ENCODE results near the gene LIN28B.
"Not testable (repeated sequence)": the region's sequence is repeated elsewhere in the genome, so short reads cannot be mapped to it uniquely, and the experiment has no call there.

LIN28B gene

DNA sequence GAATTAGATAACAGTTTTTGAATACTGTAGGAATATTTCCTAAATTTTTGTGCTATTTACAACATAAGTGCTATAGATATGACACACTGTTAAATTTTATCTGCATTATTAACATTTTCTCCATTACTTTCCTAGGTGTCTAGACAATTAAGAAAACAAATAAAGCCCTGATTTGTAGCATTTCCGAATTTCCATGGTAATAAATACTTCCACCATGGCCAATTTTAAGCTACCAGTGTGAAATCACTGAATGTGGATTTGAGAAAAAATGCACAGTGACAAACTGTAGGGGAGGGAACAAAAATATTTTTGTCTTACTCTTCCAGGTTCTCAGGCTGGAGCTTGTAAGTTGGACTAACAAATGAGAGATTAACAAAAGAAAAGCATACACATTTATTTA lies 27.9 kb downstream of the LIN28B start:
- Histone ChIP-seq H3K36me3 (ENCODE audit: control insufficient read depth in 2 of 2, insufficient read depth in 2 of 2, low read length in 2 of 2) (no peaks in the 10 kb centered on the region), H3K9ac (ENCODE audit: low read depth in 1 of 2, low read length in 2 of 2) (no peak overlapping the region), H3K27ac (ENCODE audit: low read depth in 2 of 2, low read length in 2 of 2) (no peak overlapping the region), H3K27me3 (ENCODE audit: control insufficient read depth in 2 of 2, insufficient read depth in 2 of 2, low read length in 2 of 2) (no peaks in the 10 kb centered on the region), H3K9me3 (ENCODE audit: control insufficient read depth in 2 of 2, low read length in 2 of 2) (no peaks in the 10 kb centered on the region), H3K4me1 (ENCODE audit: control insufficient read depth in 2 of 2, insufficient read depth in 2 of 2, low read length in 2 of 2) (no peaks in the 10 kb centered on the region), H3K4me3 (ENCODE audit: low read length in 2 of 2) (no peak overlapping the region)

DNA sequence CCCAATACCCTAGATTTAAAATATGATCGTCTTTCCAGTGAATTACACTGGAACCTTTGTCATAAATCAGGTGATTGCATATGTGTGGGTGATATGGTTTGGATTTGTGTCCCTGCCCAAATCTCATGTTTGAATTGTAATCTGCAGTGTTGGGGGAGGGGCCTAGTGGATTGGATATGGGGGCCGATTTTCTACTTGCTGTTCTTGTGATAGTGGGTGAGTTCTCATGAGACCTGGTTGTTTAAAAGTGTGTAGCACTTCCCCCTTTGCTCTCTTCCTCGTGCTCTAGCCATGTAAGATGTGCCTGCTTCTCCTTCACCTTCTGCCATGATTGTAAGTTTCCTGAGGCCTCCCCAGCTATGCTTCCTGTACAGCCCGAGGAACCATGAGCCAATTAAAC lies 29.0 kb downstream of the LIN28B start:
- not testable (repeated sequence) for H3K4me3 ChIP-seq (ENCODE audit: low read length in 2 of 2); H3K27me3 ChIP-seq (ENCODE audit: control insufficient read depth in 2 of 2, insufficient read depth in 2 of 2, low read length in 2 of 2); H3K4me1 ChIP-seq (ENCODE audit: control insufficient read depth in 2 of 2, insufficient read depth in 2 of 2, low read length in 2 of 2); H3K9me3 ChIP-seq (ENCODE audit: control insufficient read depth in 2 of 2, low read length in 2 of 2); H3K9ac ChIP-seq (ENCODE audit: low read depth in 1 of 2, low read length in 2 of 2); H3K36me3 ChIP-seq (ENCODE audit: control insufficient read depth in 2 of 2, insufficient read depth in 2 of 2, low read length in 2 of 2); H3K27ac ChIP-seq (ENCODE audit: low read depth in 2 of 2, low read length in 2 of 2)

DNA sequence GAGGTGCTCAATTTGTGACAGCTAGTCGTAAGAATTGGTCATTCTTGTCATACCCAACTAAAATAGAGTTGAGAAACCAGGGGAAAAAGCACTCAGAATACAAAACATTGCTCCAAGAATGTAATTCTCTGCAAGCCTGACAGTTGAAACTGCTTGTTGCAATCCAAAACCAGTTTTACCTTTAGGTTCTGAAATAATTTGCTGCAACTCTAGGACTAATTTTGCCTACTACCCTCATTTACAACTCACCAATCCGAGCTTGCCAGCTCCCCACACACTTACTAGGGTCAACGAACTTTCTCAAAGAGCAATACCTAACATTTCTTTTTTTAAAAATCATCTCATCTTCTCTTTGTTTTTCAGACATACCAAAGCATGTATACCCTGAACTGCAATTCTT lies 29.7 kb downstream of the LIN28B start:
- Histone ChIP-seq H3K36me3 (ENCODE audit: control insufficient read depth in 2 of 2, insufficient read depth in 2 of 2, low read length in 2 of 2) (no peaks in the 10 kb centered on the region), H3K9ac (ENCODE audit: low read depth in 1 of 2, low read length in 2 of 2) (no peak overlapping the region), H3K9me3 (ENCODE audit: control insufficient read depth in 2 of 2, low read length in 2 of 2) (no peaks in the 10 kb centered on the region), H3K4me1 (ENCODE audit: control insufficient read depth in 2 of 2, insufficient read depth in 2 of 2, low read length in 2 of 2) (no peaks in the 10 kb centered on the region), H3K27me3 (ENCODE audit: control insufficient read depth in 2 of 2, insufficient read depth in 2 of 2, low read length in 2 of 2) (no peaks in the 10 kb centered on the region), H3K4me3 (ENCODE audit: low read length in 2 of 2) (no peak overlapping the region), H3K27ac (ENCODE audit: low read depth in 2 of 2, low read length in 2 of 2) (no peak overlapping the region)

DNA sequence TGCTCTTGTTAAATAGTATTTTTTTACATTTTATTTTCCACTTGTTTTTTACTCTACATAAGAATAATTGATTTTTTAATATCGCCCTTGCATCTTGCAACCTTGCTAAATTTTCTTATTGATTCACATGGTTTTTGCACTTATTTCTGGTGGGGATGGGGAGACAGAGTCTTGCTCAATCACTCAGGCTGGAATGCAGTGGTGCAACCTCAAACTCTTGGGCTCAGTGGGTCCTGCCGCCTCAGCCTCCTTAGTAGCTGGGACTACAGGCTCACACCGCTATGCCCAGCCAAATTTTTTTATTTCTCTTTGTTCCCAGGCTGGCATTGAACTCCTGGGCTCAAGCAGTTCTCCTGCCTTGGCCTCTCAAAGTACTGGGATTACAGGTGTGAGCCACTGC lies 30.3 kb downstream of the LIN28B start:
- H3K27ac ChIP-seq (ENCODE audit: low read depth in 2 of 2, low read length in 2 of 2) = no peak overlapping the region
- H3K4me3 ChIP-seq (ENCODE audit: low read length in 2 of 2) = no peak overlapping the region
- H3K36me3 ChIP-seq (ENCODE audit: control insufficient read depth in 2 of 2, insufficient read depth in 2 of 2, low read length in 2 of 2) = no peaks in the 10 kb centered on the region
- H3K9ac ChIP-seq (ENCODE audit: low read depth in 1 of 2, low read length in 2 of 2) = no peak overlapping the region
- H3K9me3 ChIP-seq (ENCODE audit: control insufficient read depth in 2 of 2, low read length in 2 of 2) = no peaks in the 10 kb centered on the region
- H3K27me3 ChIP-seq (ENCODE audit: control insufficient read depth in 2 of 2, insufficient read depth in 2 of 2, low read length in 2 of 2) = no peaks in the 10 kb centered on the region
- no peaks in the 10 kb centered on the region for H3K4me1 ChIP-seq (ENCODE audit: control insufficient read depth in 2 of 2, insufficient read depth in 2 of 2, low read length in 2 of 2)

DNA sequence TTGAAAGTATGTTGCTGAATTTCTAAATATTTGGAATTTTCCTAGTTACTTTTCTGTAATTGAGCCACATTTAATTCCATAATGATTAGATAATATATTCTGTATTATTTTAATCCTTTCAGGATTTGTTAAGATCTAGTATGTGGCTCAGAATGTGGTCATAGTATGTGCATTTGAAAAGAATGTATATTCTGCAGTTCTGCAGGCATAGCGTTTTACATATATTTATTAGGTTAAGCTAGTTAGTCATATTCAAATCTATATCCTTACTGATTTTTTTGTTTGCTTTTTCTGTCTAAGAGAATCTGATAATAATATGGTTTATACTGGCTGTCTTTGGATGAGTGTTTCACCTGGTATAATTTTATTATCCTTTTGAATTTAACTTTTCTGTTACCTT lies 33.2 kb downstream of the LIN28B start:
- H3K27ac ChIP-seq (ENCODE audit: low read depth in 2 of 2, low read length in 2 of 2) = no peak overlapping the region
- no peak overlapping the region for H3K4me3 ChIP-seq (ENCODE audit: low read length in 2 of 2)
- H3K4me1 ChIP-seq (ENCODE audit: control insufficient read depth in 2 of 2, insufficient read depth in 2 of 2, low read length in 2 of 2) = no peaks in the 10 kb centered on the region
- H3K9me3 ChIP-seq (ENCODE audit: control insufficient read depth in 2 of 2, low read length in 2 of 2) = no peaks in the 10 kb centered on the region
- H3K36me3 ChIP-seq (ENCODE audit: control insufficient read depth in 2 of 2, insufficient read depth in 2 of 2, low read length in 2 of 2) = no peaks in the 10 kb centered on the region
- H3K27me3 ChIP-seq (ENCODE audit: control insufficient read depth in 2 of 2, insufficient read depth in 2 of 2, low read length in 2 of 2) = no peaks in the 10 kb centered on the region
- no peak overlapping the region for H3K9ac ChIP-seq (ENCODE audit: low read depth in 1 of 2, low read length in 2 of 2)

DNA sequence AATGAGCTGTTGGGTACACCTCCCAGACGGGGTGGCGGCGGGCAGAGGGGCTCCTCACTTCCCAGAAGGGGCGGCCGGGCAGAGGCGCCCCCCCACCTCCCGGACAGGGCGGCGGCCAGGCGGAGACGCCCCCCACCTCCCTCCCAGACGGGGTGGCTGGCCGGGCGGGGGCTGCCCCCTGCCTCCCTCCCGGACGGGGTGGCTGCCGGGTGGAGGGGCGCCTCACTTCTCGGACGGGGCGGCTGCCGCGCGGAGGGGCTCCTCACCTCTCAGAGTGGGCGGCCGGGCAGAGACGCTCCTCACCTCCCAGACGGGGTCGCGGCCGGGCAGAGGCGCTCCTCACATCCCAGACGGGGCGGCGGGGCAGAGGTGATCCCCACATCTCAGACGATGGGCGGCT lies 34.2 kb downstream of the LIN28B start:
- H3K27me3 ChIP-seq (ENCODE audit: control insufficient read depth in 2 of 2, insufficient read depth in 2 of 2, low read length in 2 of 2); H3K4me3 ChIP-seq (ENCODE audit: low read length in 2 of 2); H3K27ac ChIP-seq (ENCODE audit: low read depth in 2 of 2, low read length in 2 of 2); H3K36me3 ChIP-seq (ENCODE audit: control insufficient read depth in 2 of 2, insufficient read depth in 2 of 2, low read length in 2 of 2); H3K9ac ChIP-seq (ENCODE audit: low read depth in 1 of 2, low read length in 2 of 2); H3K4me1 ChIP-seq (ENCODE audit: control insufficient read depth in 2 of 2, insufficient read depth in 2 of 2, low read length in 2 of 2); H3K9me3 ChIP-seq (ENCODE audit: control insufficient read depth in 2 of 2, low read length in 2 of 2): not testable (repeated sequence)

DNA sequence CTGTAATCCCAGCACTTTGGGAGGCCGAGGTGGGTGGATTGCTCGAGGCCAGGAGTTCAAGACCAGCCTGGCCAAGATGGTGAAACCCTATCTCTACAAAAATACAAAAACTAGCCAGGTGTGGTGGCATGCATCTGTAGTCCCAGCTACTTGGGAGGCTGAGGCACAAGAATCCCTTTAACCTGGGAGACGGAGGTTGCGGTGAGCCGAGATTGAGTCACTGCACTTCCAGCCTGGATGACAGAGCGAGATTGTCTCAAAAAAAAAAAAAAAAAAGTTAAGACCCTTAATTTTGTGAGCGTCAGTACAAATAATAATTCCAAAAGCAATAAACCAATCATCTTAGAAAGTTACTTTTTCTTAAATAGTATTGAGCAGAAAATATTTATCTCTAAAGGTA lies 36.7 kb downstream of the LIN28B start:
- H3K9me3 ChIP-seq (ENCODE audit: control insufficient read depth in 2 of 2, low read length in 2 of 2); H3K9ac ChIP-seq (ENCODE audit: low read depth in 1 of 2, low read length in 2 of 2); H3K4me3 ChIP-seq (ENCODE audit: low read length in 2 of 2); H3K27ac ChIP-seq (ENCODE audit: low read depth in 2 of 2, low read length in 2 of 2); H3K27me3 ChIP-seq (ENCODE audit: control insufficient read depth in 2 of 2, insufficient read depth in 2 of 2, low read length in 2 of 2); H3K36me3 ChIP-seq (ENCODE audit: control insufficient read depth in 2 of 2, insufficient read depth in 2 of 2, low read length in 2 of 2); H3K4me1 ChIP-seq (ENCODE audit: control insufficient read depth in 2 of 2, insufficient read depth in 2 of 2, low read length in 2 of 2): not testable (repeated sequence)

DNA sequence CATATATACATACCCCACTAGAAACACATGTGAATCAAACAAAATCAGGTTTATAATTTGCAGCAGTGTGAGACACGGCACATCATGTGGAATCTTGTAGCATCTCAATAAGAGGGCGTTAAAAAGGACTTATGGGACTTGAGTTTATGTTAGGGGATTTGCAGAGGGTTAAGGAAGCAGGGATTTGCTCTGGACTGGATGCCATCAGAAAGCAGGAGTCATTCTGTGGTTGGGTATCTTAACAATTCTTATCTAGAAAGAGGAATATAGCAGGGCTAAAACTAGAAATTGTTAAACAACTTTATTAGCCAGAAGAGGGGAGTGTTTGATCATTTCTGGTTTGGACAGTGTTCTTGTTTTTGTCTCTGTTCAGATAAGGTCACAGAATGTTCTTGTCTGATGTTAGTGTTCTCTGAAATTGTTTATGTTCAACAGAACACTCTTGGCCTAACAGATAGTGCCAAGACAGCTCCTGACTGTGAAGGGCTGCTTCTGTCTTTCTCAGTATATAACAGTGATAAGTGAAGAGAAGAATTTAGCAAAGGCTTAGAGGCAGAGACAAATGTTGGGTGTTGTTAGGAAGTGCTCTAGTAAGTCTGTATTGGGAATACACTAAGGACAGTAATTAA lies 39.2 kb downstream of the LIN28B start:
- no peak overlapping the region for H3K27ac ChIP-seq (ENCODE audit: low read depth in 2 of 2, low read length in 2 of 2)

DNA sequence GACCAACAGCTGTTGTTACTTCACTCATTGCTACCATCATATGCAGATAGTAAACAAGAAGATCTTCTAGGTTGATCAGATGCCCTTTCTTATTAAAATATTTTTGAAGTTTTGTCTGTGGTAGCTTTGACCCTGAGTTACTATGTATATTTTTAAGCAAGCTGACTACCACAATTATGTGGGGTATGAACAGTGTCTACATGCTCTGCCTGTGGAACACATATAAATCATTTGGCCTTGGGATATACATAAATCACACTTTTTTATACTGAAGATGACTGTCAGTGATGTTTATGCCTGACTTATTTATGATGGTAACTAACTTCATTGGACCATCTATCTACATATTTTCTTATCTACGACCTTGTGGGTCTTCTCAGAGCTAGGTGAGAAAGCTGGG lies 44.2 kb downstream of the LIN28B start:
- Histone ChIP-seq H3K27ac (ENCODE audit: low read depth in 2 of 2, low read length in 2 of 2) (no peak overlapping the region), H3K36me3 (ENCODE audit: control insufficient read depth in 2 of 2, insufficient read depth in 2 of 2, low read length in 2 of 2) (no peaks in the 10 kb centered on the region), H3K27me3 (ENCODE audit: control insufficient read depth in 2 of 2, insufficient read depth in 2 of 2, low read length in 2 of 2) (no peaks in the 10 kb centered on the region), H3K9me3 (ENCODE audit: control insufficient read depth in 2 of 2, low read length in 2 of 2) (no peaks in the 10 kb centered on the region), H3K9ac (ENCODE audit: low read depth in 1 of 2, low read length in 2 of 2) (no peak overlapping the region), H3K4me3 (ENCODE audit: low read length in 2 of 2) (no peak overlapping the region), H3K4me1 (ENCODE audit: control insufficient read depth in 2 of 2, insufficient read depth in 2 of 2, low read length in 2 of 2) (no peaks in the 10 kb centered on the region)

More for the DNA sequence above, 39.2 kb downstream of the LIN28B start:
- Histone ChIP-seq H3K36me3 (ENCODE audit: control insufficient read depth in 2 of 2, insufficient read depth in 2 of 2, low read length in 2 of 2) (no peaks in the 10 kb centered on the region), H3K4me1 (ENCODE audit: control insufficient read depth in 2 of 2, insufficient read depth in 2 of 2, low read length in 2 of 2) (no peaks in the 10 kb centered on the region), H3K4me3 (ENCODE audit: low read length in 2 of 2) (no peak overlapping the region), H3K9me3 (ENCODE audit: control insufficient read depth in 2 of 2, low read length in 2 of 2) (no peaks in the 10 kb centered on the region), H3K27me3 (ENCODE audit: control insufficient read depth in 2 of 2, insufficient read depth in 2 of 2, low read length in 2 of 2) (no peaks in the 10 kb centered on the region), H3K9ac (ENCODE audit: low read depth in 1 of 2, low read length in 2 of 2) (no peak overlapping the region)

DNA sequence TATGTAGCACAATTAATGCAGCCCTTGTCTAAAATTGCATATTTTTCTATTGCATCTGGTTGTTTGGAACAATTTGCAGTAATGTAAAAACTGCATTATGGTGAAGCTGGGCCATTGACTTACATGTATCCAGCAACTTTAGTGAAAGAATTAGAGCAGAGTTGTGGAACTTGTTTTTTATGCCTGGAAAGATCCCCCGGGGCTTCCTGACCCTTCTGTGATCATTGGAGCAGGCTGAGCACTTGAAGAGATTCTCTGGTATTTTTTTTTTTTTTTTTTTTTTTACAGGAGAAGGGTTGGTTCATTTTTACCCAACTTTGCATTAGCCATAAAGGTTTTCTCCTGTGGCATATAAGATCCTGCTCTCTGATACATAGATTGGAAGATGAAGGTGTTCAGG lies 45.0 kb downstream of the LIN28B start:
- Histone ChIP-seq H3K27ac (ENCODE audit: low read depth in 2 of 2, low read length in 2 of 2) (no peak overlapping the region), H3K4me3 (ENCODE audit: low read length in 2 of 2) (no peak overlapping the region), H3K36me3 (ENCODE audit: control insufficient read depth in 2 of 2, insufficient read depth in 2 of 2, low read length in 2 of 2) (no peaks in the 10 kb centered on the region), H3K4me1 (ENCODE audit: control insufficient read depth in 2 of 2, insufficient read depth in 2 of 2, low read length in 2 of 2) (no peaks in the 10 kb centered on the region), H3K9me3 (ENCODE audit: control insufficient read depth in 2 of 2, low read length in 2 of 2) (no peaks in the 10 kb centered on the region), H3K9ac (ENCODE audit: low read depth in 1 of 2, low read length in 2 of 2) (no peak overlapping the region), H3K27me3 (ENCODE audit: control insufficient read depth in 2 of 2, insufficient read depth in 2 of 2, low read length in 2 of 2) (no peaks in the 10 kb centered on the region)

DNA sequence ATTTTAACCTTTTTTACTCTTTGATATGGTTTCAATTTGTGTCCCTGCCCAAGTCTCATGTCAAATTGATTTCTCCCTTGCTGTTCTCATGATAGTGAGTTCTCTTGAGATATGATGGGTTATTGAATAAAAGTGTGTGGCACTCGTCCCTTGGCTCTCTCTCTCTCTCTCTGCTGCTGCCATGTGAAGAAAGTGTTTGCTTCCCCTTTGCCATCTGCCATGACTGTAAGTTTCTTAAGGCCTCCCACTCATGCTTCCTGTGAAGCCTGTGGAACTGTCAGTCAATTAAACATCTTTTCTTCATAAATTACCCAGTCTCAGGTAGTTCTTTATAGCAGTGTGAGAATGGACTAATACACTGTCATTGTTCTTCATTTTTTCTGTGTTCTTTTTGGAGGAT lies 48.5 kb downstream of the LIN28B start:
- H3K36me3 ChIP-seq (ENCODE audit: control insufficient read depth in 2 of 2, insufficient read depth in 2 of 2, low read length in 2 of 2) = no peaks in the 10 kb centered on the region
- H3K27ac ChIP-seq (ENCODE audit: low read depth in 2 of 2, low read length in 2 of 2) = no peak overlapping the region
- no peaks in the 10 kb centered on the region for H3K4me1 ChIP-seq (ENCODE audit: control insufficient read depth in 2 of 2, insufficient read depth in 2 of 2, low read length in 2 of 2)
- no peaks in the 10 kb centered on the region for H3K27me3 ChIP-seq (ENCODE audit: control insufficient read depth in 2 of 2, insufficient read depth in 2 of 2, low read length in 2 of 2)
- H3K4me3 ChIP-seq (ENCODE audit: low read length in 2 of 2) = no peak overlapping the region
- H3K9me3 ChIP-seq (ENCODE audit: control insufficient read depth in 2 of 2, low read length in 2 of 2) = no peaks in the 10 kb centered on the region
- no peak overlapping the region for H3K9ac ChIP-seq (ENCODE audit: low read depth in 1 of 2, low read length in 2 of 2)
